Sigmoid colon (tissue), 4 donors: Measurements from ENCODE around the gene MOSPD3.

Experiments
- POLR2A ChIP-seq, 2 donors: fragments of 450-650 bp; IDR thresholded peaks; one replicate each; pipeline ENCODE4 v1.6.1; 2016; ENCODE audit warnings: antibody characterized with exemption in 2 of 2, mild to moderate bottlenecking in 2 of 2, moderate library complexity in 2 of 2
- POLR2AphosphoS5 ChIP-seq, 4 donors: sonication (generic); formaldehyde crosslinking; IDR thresholded peaks; one replicate each; pipeline ENCODE4 v1.6.1; 2017; ENCODE audit warnings: antibody characterized with exemption in 4 of 4
- TF ChIP-seq, protein P1 (sequence below), 4 experiments: fragments of 450-650 bp in 3 of 4; fragments of 200-600 bp in 1 of 4; IDR thresholded peaks; one replicate each; pipeline ENCODE4 v1.5.1; 2016 to 2019; ENCODE audit warnings: antibody characterized with exemption in 4 of 4, mild to moderate bottlenecking in 3 of 4, moderate library complexity in 2 of 4

DNA sequence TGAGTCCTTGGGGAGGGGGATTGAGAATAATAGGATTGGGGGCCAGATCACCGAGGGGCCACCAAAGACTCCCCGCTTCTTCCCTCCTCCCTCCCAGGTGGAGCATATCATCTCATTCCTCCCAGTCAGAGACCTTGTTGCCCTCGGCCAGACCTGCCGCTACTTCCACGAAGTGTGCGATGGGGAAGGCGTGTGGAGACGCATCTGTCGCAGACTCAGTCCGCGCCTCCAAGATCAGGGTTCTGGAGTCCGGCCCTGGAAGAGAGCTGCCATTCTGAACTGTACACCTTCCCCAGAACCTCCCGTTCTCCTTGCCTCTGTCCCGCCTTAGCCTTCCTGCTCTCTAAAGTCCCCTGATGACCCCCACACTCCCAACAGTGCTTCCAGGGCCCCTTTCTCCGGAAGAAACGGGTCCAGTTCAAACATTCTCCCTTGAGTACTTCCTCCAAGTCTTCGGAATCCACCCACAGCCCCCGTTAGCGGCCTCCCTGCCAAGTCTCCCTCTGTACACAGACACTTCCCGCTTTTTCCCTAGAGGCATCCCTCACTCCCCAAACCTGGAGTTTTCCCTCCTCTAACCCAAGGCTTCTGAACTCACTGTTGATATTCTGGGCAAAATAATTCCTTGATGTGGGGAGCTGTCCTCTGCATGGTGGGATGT, 22.1 kb upstream of the MOSPD3 start:
- no peak for TF ChIP-seq POLR2A (IDR thresholded peaks at IDR 0.05)
- TF ChIP-seq, protein P1, sequence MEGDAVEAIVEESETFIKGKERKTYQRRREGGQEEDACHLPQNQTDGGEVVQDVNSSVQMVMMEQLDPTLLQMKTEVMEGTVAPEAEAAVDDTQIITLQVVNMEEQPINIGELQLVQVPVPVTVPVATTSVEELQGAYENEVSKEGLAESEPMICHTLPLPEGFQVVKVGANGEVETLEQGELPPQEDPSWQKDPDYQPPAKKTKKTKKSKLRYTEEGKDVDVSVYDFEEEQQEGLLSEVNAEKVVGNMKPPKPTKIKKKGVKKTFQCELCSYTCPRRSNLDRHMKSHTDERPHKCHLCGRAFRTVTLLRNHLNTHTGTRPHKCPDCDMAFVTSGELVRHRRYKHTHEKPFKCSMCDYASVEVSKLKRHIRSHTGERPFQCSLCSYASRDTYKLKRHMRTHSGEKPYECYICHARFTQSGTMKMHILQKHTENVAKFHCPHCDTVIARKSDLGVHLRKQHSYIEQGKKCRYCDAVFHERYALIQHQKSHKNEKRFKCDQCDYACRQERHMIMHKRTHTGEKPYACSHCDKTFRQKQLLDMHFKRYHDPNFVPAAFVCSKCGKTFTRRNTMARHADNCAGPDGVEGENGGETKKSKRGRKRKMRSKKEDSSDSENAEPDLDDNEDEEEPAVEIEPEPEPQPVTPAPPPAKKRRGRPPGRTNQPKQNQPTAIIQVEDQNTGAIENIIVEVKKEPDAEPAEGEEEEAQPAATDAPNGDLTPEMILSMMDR (IDR thresholded peaks at IDR 0.05), result no peak
- TF ChIP-seq POLR2AphosphoS5 (IDR thresholded peaks at IDR 0.05), result no peak
